HL-60 (cell line): Measurements from ENCODE around the gene RNF135.
"Not testable (repeated sequence)": the region's sequence is repeated elsewhere in the genome, so short reads cannot be mapped to it uniquely, and the experiment has no call there.

Experiments used
- DNase-seq, 2 experiments: peaks; one replicate each; pipeline ENCODE4 v3.0.0-alpha.2; 2010 to 2020; ENCODE audit warnings: low read depth in 1 of 2, low spot score in 1 of 2
- H3K27ac ChIP-seq: fragments of 250-450 bp; sonication (Bioruptor Pico); replicated peaks from 2 replicates; pipeline ENCODE4 v1.5.1; 2020; ENCODE audit warnings: mild to moderate bottlenecking, moderate library complexity
- H3K27me3 ChIP-seq: fragments of 250-450 bp; sonication (Bioruptor Pico); 2 replicates; pipeline ENCODE4 v1.5.1; 2021; ENCODE audit warnings: mild to moderate bottlenecking, moderate library complexity; ENCODE audit not compliant: insufficient read depth, poor library complexity, severe bottlenecking
- H3K4me3 ChIP-seq: replicated peaks from 2 replicates; pipeline ENCODE4 v1.5.1; 2011; ENCODE audit warnings: mild to moderate bottlenecking, control low read depth, low read length; ENCODE audit not compliant: insufficient read depth
- GABPA ChIP-seq: IDR thresholded peaks from 2 replicates; pipeline ENCODE4 v1.6.1; 2012; ENCODE audit warnings: low read depth
- POLR2AphosphoS5 ChIP-seq: IDR thresholded peaks from 2 replicates; pipeline ENCODE4 v1.6.1; 2012; ENCODE audit warnings: low read depth
- SPI1 ChIP-seq: IDR thresholded peaks from 2 replicates; pipeline ENCODE4 v1.6.1; 2012; ENCODE audit warnings: low read depth, mild to moderate bottlenecking, borderline replicate concordance
- TF ChIP-seq, protein P1 (sequence below): IDR thresholded peaks from 2 replicates; pipeline ENCODE4 v1.6.1; 2012; ENCODE audit warnings: low read depth; ENCODE audit not compliant: insufficient replicate concordance
- TF ChIP-seq, protein P2 (sequence below): IDR thresholded peaks from one replicate; pipeline ENCODE4 v1.5.1; 2011; ENCODE audit warnings: low read length, control low read depth, inconsistent platforms; ENCODE audit not compliant: insufficient read depth

RNF135 gene

GRCh38 chr17:31013844-31014243 is 43.0 kb downstream of the RNF135 start:
- no peak for DNase-seq

GRCh38 chr17:31015639-31016038 is 44.8 kb downstream of the RNF135 start:
- TF ChIP-seq POLR2AphosphoS5, result no peak
- TF ChIP-seq GABPA, result no peak
- TF ChIP-seq, protein P1, sequence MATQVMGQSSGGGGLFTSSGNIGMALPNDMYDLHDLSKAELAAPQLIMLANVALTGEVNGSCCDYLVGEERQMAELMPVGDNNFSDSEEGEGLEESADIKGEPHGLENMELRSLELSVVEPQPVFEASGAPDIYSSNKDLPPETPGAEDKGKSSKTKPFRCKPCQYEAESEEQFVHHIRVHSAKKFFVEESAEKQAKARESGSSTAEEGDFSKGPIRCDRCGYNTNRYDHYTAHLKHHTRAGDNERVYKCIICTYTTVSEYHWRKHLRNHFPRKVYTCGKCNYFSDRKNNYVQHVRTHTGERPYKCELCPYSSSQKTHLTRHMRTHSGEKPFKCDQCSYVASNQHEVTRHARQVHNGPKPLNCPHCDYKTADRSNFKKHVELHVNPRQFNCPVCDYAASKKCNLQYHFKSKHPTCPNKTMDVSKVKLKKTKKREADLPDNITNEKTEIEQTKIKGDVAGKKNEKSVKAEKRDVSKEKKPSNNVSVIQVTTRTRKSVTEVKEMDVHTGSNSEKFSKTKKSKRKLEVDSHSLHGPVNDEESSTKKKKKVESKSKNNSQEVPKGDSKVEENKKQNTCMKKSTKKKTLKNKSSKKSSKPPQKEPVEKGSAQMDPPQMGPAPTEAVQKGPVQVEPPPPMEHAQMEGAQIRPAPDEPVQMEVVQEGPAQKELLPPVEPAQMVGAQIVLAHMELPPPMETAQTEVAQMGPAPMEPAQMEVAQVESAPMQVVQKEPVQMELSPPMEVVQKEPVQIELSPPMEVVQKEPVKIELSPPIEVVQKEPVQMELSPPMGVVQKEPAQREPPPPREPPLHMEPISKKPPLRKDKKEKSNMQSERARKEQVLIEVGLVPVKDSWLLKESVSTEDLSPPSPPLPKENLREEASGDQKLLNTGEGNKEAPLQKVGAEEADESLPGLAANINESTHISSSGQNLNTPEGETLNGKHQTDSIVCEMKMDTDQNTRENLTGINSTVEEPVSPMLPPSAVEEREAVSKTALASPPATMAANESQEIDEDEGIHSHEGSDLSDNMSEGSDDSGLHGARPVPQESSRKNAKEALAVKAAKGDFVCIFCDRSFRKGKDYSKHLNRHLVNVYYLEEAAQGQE, result no peak
- TF ChIP-seq, protein P2, sequence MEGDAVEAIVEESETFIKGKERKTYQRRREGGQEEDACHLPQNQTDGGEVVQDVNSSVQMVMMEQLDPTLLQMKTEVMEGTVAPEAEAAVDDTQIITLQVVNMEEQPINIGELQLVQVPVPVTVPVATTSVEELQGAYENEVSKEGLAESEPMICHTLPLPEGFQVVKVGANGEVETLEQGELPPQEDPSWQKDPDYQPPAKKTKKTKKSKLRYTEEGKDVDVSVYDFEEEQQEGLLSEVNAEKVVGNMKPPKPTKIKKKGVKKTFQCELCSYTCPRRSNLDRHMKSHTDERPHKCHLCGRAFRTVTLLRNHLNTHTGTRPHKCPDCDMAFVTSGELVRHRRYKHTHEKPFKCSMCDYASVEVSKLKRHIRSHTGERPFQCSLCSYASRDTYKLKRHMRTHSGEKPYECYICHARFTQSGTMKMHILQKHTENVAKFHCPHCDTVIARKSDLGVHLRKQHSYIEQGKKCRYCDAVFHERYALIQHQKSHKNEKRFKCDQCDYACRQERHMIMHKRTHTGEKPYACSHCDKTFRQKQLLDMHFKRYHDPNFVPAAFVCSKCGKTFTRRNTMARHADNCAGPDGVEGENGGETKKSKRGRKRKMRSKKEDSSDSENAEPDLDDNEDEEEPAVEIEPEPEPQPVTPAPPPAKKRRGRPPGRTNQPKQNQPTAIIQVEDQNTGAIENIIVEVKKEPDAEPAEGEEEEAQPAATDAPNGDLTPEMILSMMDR, result no peak
- no peak for TF ChIP-seq SPI1
- H3K27ac ChIP-seq, result no peak overlapping the region
- H3K4me3 ChIP-seq, result no peak overlapping the region
- no peaks in the 10 kb centered on the region for H3K27me3 ChIP-seq
- no peak for DNase-seq

More at GRCh38 chr17:31013844-31014243, 43.0 kb downstream of the RNF135 start:
- H3K4me3 ChIP-seq, result no peak overlapping the region
- TF ChIP-seq GABPA (no peak), SPI1 (no peak), POLR2AphosphoS5 (no peak)
- TF ChIP-seq, protein P1, result no peak
- TF ChIP-seq, protein P2, result no peak
- H3K27me3 ChIP-seq, result no peaks in the 10 kb centered on the region
- no peak overlapping the region for H3K27ac ChIP-seq

DNA sequence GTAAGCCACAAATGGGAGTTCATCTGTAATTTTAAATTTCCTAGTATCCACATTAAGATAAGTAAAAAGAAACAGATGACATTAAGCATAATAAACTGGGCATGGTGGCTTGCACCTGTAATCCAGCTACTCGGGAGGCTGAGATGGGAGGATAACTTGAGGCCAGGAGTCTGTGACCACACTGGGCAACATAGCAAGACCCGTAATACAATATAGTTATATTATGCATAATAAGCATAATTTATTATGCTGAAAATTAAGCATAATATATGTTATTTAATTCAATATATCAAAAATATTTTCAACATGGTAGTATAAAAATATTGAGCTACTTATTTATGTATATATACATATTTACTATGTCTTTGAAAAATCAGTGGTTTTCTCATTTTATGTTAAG is 48.2 kb downstream of the RNF135 start:
- Histone ChIP-seq H3K27ac (no peak overlapping the region), H3K4me3 (no peak overlapping the region), H3K27me3 (no peaks in the 10 kb centered on the region)
- TF ChIP-seq POLR2AphosphoS5 (no peak), SPI1 (no peak), GABPA (no peak)
- TF ChIP-seq, protein P2, result no peak
- TF ChIP-seq, protein P1, result no peak
- no peak for DNase-seq

DNA sequence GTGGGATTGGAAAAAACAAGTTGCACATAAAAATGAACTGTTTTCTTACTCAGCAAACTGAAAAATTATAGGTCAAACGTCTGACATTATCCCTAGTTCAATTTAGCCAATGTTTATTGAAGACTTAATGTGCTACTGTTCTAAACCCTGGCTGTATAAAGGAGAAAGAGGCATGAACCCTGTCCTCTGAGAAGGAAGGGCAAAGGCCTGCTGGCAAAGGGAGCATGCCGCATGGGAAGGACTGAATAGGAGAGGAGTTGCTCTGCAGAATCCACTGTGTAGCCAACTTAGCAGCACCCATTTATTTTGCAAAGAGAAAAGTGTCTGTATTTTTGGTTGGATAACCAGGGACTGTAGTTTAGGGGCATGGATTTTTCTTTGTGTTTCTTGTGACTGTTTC is 52.3 kb downstream of the RNF135 start:
- not testable (repeated sequence) for H3K4me3 ChIP-seq, DNase-seq, H3K27ac ChIP-seq, H3K27me3 ChIP-seq
